ENCODE results near the gene TTC19.
"Not testable (repeated sequence)": the region's sequence is repeated elsewhere in the genome, so short reads cannot be mapped to it uniquely, and the experiment has no call there.

Gene TTC19

GRCh38 chr17:15973834-15974233 is 25.8 kb upstream of the TTC19 start:
- no peak for DNase-seq

GRCh38 chr17:15977894-15978293 is 21.7 kb upstream of the TTC19 start:
- no peak for DNase-seq

GRCh38 chr17:15978606-15979005 is 21.0 kb upstream of the TTC19 start:
- no peak for DNase-seq

GRCh38 chr17:15979013-15979412 is 20.6 kb upstream of the TTC19 start:
- not testable (repeated sequence) for DNase-seq

- DNase-seq = no peak
Measured at GRCh38 chr17:15981208-15981607, 18.4 kb upstream of the TTC19 start.

GRCh38 chr17:15981646-15982580 is 17.7 kb upstream of the TTC19 start:
- DNase-seq = no peak

GRCh38 chr17:15996322-15996721 is 3.3 kb upstream of the TTC19 start:
- no peak for DNase-seq

- DNase-seq = no peak
Measured at GRCh38 chr17:15998031-15998562, 1.5 kb upstream of the TTC19 start.

- no peak for DNase-seq
Measured at GRCh38 chr17:15999974-16000827, 577 bp downstream of the TTC19 start.

- DNase-seq = no peak
Measured at GRCh38 chr17:16001226-16001897, 1.7 kb downstream of the TTC19 start.

GRCh38 chr17:16002708-16003260 is 3.2 kb downstream of the TTC19 start:
- DNase-seq = no peak

- DNase-seq = no peak
Measured at GRCh38 chr17:16003841-16004240, 4.2 kb downstream of the TTC19 start.

GRCh38 chr17:16005636-16006035 is 6.0 kb downstream of the TTC19 start:
- no peak for DNase-seq

GRCh38 chr17:16007439-16007838 is 7.8 kb downstream of the TTC19 start:
- no peak for DNase-seq

GRCh38 chr17:16013943-16014407 is 14.4 kb downstream of the TTC19 start:
- no peak for DNase-seq

- no peak for DNase-seq
Measured at GRCh38 chr17:16019347-16019746, 19.7 kb downstream of the TTC19 start.

GRCh38 chr17:16023881-16024280 is 24.3 kb downstream of the TTC19 start:
- no peak for DNase-seq

- DNase-seq = no peak
Measured at GRCh38 chr17:16025202-16025601, 25.6 kb downstream of the TTC19 start.

GRCh38 chr17:16026895-16027294 is 27.3 kb downstream of the TTC19 start:
- DNase-seq = no peak

- peak; percentile 81 for DNase-seq
Measured at GRCh38 chr17:16027708-16028584, 28.3 kb downstream of the TTC19 start.

- no peak for DNase-seq
Measured at GRCh38 chr17:16033729-16034349, 34.2 kb downstream of the TTC19 start.
